HG02610 (cell line): ENCODE measurements around the gene ZNF496.
"Not testable (repeated sequence)": the region's sequence is repeated elsewhere in the genome, so short reads cannot be mapped to it uniquely, and the experiment has no call there.

Experiments
- ATAC-seq: cut with Tn5 transposase; IDR thresholded peaks from one replicate; pipeline ENCODE4 v1.9.1; 2021; ENCODE audit warnings: mild to moderate bottlenecking, moderate library complexity; ENCODE audit not compliant: unreplicated experiment

The ZNF496 gene

DNA sequence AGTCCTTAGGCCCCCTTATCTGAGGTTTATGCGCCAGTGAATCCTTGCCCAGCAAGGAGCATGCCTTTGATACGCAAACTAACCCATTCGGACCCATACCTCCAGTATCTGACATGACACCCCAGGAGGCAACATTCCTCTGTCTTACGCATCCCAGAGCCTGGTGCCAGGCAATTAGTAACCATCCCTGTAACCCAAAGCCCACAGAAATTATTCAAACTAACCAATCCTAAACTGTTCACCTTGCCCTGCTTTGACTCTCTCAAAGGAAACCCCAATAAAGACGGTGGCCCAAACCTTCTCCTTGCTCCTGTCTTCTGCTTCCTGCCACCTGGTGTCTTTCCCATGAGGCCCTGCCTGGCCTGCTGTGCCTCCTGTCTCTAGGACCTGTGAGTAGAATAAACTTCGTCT lies 36.4 kb downstream of the ZNF496 start:
- ATAC-seq = no peak

- no peak for ATAC-seq
Measured at GRCh38 chr1:247294282-247294681, 37.4 kb downstream of the ZNF496 start.

GRCh38 chr1:247293047-247293446 lies 38.6 kb downstream of the ZNF496 start:
- ATAC-seq = no peak

GRCh38 chr1:247291833-247292561 lies 39.7 kb downstream of the ZNF496 start:
- ATAC-seq = no peak

DNA sequence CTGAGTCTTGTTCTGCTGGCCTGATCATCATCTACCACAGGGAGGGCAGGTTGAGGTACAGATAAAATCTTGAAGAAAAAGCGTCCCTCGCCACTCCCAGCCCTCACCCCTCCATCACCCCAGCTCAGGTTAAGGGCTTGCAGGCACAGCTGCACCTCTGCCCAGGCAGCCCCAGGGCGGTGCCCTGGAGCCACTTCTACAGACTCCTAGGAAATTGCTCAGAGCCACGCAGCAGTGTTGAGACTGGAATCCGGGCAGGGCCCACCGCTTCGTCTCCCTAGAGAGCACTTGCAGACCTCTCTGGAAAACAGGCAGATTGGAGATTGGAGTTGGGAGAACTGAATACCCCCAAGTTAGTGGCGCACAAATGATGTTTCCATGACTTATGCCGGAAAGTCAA lies 40.5 kb downstream of the ZNF496 start:
- ATAC-seq = no peak

DNA sequence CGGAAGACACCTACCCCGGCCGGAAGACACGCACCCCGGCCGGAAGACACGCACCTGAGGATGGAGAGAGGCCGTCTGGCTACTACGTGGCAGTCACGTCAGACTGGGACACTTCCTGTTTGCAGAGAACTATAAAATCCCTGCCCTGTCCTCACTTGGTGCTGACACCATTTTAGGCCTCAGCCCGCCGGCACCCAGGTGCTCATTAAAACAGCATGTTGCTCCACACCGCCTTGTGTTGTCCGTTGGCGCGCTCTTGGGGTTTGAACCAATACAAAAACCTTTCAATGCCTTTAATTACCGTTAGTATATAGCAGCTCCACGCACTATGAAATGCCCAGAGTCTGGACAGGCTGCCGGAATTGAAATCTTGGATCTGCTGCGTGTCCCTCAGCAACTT lies 41.1 kb downstream of the ZNF496 start:
- no peak for ATAC-seq

DNA sequence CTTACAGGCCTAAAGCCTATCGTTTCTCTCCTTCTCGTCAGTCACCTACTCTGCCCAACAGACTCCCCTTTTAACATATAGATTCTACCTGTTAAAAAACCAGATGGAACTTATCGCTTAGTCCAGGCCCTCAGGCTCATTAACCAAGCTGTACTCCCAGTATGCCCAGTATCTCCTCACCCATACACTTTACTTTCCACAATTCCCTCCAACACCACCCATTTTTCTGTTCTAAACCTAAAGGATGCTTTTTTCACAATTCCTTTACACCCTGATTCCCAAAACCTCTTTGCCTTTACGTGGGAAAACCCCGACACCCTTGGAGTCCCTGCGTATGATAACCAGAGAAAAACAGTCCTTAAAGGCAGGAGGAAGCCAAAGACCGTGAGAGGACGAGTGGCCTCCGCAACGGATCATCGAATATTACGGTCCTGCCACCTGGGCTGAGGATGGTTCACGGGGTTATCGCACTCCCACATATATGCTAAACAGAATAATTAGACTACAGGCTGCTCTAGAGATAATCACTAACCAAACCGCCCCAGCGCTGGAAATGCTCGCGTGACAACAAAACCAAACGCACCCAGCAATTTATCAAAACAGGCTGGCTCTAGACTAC lies 42.3 kb downstream of the ZNF496 start:
- not testable (repeated sequence) for ATAC-seq

GRCh38 chr1:247288341-247288740 lies 43.3 kb downstream of the ZNF496 start:
- no peak for ATAC-seq

- ATAC-seq = no peak
Measured at GRCh38 chr1:247287460-247287859, 44.2 kb downstream of the ZNF496 start.

DNA sequence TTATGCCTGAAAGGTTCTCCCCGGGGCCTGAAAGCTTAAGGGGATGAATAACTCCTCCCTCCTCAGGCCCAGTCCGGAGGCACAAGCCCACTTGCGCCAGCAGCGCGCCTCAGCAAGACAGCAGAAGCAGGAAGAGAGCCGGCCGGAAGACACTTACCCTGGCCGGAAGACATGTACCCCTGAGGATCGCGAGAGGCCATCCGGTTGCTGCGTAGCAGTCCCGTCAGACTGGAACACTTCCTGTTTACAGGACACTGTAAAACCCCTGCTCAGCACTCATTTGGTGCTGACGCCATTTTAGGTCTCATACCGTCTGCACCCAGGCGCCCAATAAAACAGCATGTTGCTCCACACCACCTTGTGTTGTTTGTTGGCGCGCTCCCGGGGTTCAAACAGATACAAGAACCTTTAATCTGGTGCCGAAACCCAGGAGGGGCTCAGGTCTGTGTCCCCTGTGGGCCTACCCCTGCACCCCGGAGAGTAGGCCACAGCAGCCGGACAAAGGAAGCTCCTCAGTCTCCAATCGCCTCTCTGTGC lies 45.5 kb downstream of the ZNF496 start:
- ATAC-seq = no peak

- no peak for ATAC-seq
Measured at GRCh38 chr1:247281001-247281574, 50.6 kb downstream of the ZNF496 start.

DNA sequence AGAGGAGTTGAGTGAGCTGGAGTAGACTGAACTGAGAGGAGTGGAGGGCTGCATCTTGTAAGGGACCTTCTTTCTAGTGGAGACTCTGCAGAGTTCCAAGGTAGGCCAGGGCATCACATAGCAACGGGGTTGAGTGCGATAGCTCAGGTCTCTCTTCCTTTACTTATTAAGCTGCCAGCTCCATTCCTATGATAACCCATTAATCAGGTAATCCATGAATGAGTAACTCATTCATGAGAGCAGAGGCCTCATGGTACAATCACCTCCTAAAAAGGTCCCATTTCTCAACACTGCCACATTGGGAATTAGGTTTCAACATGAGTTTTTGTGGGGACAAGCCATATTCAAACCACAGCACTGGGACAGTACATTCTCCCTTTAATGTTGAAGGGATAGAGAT lies 54.5 kb downstream of the ZNF496 start:
- ATAC-seq = no peak

- ATAC-seq = no peak
Measured at GRCh38 chr1:247274605-247275256, 56.9 kb downstream of the ZNF496 start.

- ATAC-seq = no peak
Measured at GRCh38 chr1:247273013-247273412, 58.7 kb downstream of the ZNF496 start.

GRCh38 chr1:247270003-247270402 lies 61.7 kb downstream of the ZNF496 start:
- no peak for ATAC-seq

GRCh38 chr1:247269133-247269532 lies 62.5 kb downstream of the ZNF496 start:
- no peak for ATAC-seq

DNA sequence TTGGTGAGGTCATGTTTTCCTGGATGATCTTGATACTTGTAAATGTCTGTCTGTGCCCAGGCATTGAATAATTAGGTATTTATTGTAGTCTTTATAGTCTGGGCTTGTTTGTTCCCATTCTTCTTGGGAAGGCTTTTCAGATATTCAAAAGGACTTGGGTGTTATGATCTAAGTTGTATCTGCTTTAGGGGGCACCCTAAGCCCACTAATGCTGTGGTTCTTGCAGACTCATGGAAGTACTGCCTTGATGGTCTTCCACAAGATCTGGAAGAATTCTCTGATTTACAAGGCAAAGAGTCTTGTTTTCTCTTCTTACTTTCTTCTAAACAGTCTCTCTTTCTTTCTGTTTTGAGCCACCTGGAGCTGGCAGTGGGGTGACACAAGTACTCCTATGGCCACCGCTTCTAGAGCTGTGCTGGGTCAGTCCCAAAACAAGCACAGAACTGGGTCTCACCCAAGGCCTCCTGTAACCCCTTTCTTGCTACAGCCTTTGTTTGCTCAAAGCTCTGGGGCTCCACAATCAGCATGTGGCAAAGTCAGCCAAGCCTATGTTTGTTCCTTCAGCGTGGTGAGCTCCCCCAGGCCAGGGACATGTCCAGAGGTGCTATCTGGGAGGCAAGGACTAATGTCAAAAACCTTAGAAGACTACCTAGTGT lies 63.1 kb downstream of the ZNF496 start:
- no peak for ATAC-seq

DNA sequence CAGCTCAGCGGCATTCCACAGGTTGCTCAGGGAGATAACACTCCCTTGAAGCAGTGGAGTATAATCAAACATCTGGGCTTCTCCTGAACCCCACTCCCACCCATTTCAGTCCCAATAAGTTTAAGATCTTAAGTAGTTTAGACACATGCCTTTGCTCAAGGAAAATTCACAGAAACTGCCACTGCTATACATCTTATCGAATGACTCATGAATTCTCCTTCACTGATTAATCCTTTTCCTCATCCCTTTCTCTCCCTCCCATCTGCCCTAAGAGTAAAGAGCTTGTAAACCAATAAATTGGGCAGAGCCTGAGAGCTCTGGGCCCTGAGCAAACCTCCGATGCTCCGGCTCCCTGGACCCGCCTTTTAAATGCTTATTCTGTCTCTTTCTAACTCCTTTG lies 65.6 kb downstream of the ZNF496 start:
- ATAC-seq = no peak

DNA sequence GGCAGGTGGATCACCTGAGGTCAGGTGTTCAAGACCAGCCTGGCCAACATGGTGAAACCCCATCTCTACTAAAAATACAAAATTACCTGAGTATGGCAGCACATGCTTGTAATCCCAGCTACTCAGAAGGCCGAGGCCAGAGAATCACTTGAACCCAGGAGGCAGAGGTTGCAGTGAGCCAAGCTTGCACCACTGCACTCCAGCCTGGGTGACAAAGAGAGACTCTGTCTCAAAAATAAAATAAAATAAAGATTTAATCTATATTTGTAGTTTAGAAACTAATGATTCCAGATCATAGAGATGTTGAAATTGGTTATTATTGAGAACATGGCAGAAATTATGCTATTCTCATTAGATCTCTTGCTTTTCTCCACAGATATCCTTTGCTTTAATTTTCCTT lies 75.9 kb downstream of the ZNF496 start, which contains the start of gene VN1R5:
Gene VN1R5 (plus strand): TSS at position 301 of the 400 bp plus-strand sequence.
- not testable (repeated sequence) for ATAC-seq

GRCh38 chr1:247247568-247247967 lies 84.1 kb downstream of the ZNF496 start:
- ATAC-seq = no peak
